NCI-H446 treated with DMSO at 0.1 percent for 48 hours (cell line): ENCODE measurements around the gene LYVE1.
"Not testable (repeated sequence)": the region's sequence is repeated elsewhere in the genome, so short reads cannot be mapped to it uniquely, and the experiment has no call there.

Experiments
- DNase-seq: peaks from one replicate; lab custom pipeline; 2025; lab: John Stamatoyannopoulos, UW

Gene LYVE1

GRCh38 chr11:10568486-10568941, at the start of gene LYVE1:
Gene LYVE1 (minus strand): TSS chr11:10568665. CDS start chr11:10568532, 133 bp downstream.
- no peak for DNase-seq

- DNase-seq: no peak
Measured at GRCh38 chr11:10617551-10617950, 49.1 kb upstream of the LYVE1 start.

- no peak for DNase-seq
Measured at GRCh38 chr11:10611979-10612862, 43.8 kb upstream of the LYVE1 start.

- no peak for DNase-seq
Measured at GRCh38 chr11:10609636-10610035, 41.2 kb upstream of the LYVE1 start.

- no peak for DNase-seq
Measured at GRCh38 chr11:10608584-10608983, 40.1 kb upstream of the LYVE1 start.

GRCh38 chr11:10607462-10608132, 39.1 kb upstream of the LYVE1 start:
- DNase-seq: no peak

GRCh38 chr11:10606536-10607208, 38.2 kb upstream of the LYVE1 start:
- DNase-seq: no peak

- DNase-seq: no peak
Measured at GRCh38 chr11:10605941-10606381, 37.5 kb upstream of the LYVE1 start.

GRCh38 chr11:10604798-10605197, 36.3 kb upstream of the LYVE1 start:
- DNase-seq: no peak

GRCh38 chr11:10604340-10604748, 35.9 kb upstream of the LYVE1 start:
- DNase-seq: no peak

- no peak for DNase-seq
Measured at GRCh38 chr11:10603721-10604297, 35.3 kb upstream of the LYVE1 start.

GRCh38 chr11:10602945-10603344, 34.5 kb upstream of the LYVE1 start:
- DNase-seq: no peak

GRCh38 chr11:10602366-10602765, 33.9 kb upstream of the LYVE1 start:
- no peak for DNase-seq

GRCh38 chr11:10601837-10602236, 33.4 kb upstream of the LYVE1 start:
- DNase-seq: no peak

- no peak for DNase-seq
Measured at GRCh38 chr11:10600570-10601248, 32.2 kb upstream of the LYVE1 start.

- DNase-seq: no peak
Measured at GRCh38 chr11:10599388-10600175, 31.1 kb upstream of the LYVE1 start.

- DNase-seq: no peak
Measured at GRCh38 chr11:10598816-10599215, 30.4 kb upstream of the LYVE1 start.

- no peak for DNase-seq
Measured at GRCh38 chr11:10597877-10598351, 29.4 kb upstream of the LYVE1 start.

GRCh38 chr11:10595840-10596239, 27.4 kb upstream of the LYVE1 start:
- DNase-seq: not testable (repeated sequence)

GRCh38 chr11:10594407-10594806, 25.9 kb upstream of the LYVE1 start:
- no peak for DNase-seq

GRCh38 chr11:10592331-10592730, 23.9 kb upstream of the LYVE1 start:
- no peak for DNase-seq
